ENCODE results near the gene FAM222B. TPM values are rescaled to one million over a fixed set of nuclear protein-coding genes. Genes with fewer than 3 reads are reported as not detected.
A peak's percentile ranks its signal among the peaks of the same experiment; 100 is the strongest.

FAM222B gene
- total and polyA plus RNA-seq, 4 donors: 2.8 to 5.4 (median 4.1) TPM

DNA sequence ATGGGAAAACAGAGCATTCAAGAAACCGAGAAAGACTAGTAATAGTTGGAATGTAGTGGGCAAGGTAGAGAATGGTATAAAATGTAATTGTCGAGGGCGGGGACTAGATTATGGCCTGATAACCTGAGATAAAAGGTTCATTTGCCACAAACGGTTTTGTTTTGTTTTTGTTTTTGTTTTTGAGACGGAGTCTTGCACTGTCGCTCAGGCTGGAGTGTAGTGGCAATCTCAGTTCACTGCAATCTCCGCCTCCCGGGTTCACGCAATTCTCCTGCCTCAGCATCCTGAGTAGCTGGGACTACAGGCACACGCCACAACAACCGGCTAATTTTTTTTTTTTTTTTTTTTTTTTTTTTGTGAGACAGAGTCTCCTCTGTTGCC, 112.7 kb downstream of the FAM222B start:
- Histone ChIP-seq H3K9ac (ENCODE audit: low read depth in 1 of 2, low read length in 2 of 2) (no peak overlapping the region), H3K36me3 (ENCODE audit: control insufficient read depth in 4 of 4, insufficient read depth in 3 of 4, low read depth in 1 of 4, low read length in 3 of 4) (no peaks in the 10 kb centered on the region), H3K4me1 (ENCODE audit: control insufficient read depth in 4 of 4, insufficient read depth in 4 of 4, low read length in 3 of 4) (peaks cover 0 to 30% (median 18%) of the 10 kb centered on the region in 4 donors), H3K27me3 (ENCODE audit: control insufficient read depth in 4 of 4, insufficient read depth in 4 of 4, low read length in 3 of 4) (no peaks in the 10 kb centered on the region), H3K27ac (ENCODE audit: low read depth in 1 of 2, low read length in 2 of 2) (no peak overlapping the region), H3K4me3 (ENCODE audit: low read depth in 1 of 3, low read length in 3 of 3) (no peak overlapping the region), H3K9me3 (ENCODE audit: control insufficient read depth in 4 of 4, low read length in 3 of 4) (no peaks in the 10 kb centered on the region)
- WGBS: 86% methylated on average over 11 of the region's 11 CpGs
- DNase-seq (ENCODE audit: low spot score): no peak
- no peak for TF ChIP-seq RXRA (IDR thresholded peaks at IDR 0.05)
- TF ChIP-seq NR2F2 (IDR thresholded peaks at IDR 0.05): no peak
- no peak for TF ChIP-seq TAF1 (conservative IDR thresholded peaks at IDR 0.05)
- TF ChIP-seq, protein P1, sequence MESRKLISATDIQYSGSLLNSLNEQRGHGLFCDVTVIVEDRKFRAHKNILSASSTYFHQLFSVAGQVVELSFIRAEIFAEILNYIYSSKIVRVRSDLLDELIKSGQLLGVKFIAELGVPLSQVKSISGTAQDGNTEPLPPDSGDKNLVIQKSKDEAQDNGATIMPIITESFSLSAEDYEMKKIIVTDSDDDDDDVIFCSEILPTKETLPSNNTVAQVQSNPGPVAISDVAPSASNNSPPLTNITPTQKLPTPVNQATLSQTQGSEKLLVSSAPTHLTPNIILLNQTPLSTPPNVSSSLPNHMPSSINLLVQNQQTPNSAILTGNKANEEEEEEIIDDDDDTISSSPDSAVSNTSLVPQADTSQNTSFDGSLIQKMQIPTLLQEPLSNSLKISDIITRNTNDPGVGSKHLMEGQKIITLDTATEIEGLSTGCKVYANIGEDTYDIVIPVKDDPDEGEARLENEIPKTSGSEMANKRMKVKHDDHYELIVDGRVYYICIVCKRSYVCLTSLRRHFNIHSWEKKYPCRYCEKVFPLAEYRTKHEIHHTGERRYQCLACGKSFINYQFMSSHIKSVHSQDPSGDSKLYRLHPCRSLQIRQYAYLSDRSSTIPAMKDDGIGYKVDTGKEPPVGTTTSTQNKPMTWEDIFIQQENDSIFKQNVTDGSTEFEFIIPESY (IDR thresholded peaks at IDR 0.05): no peak
- no peak for TF ChIP-seq HNF4G (IDR thresholded peaks at IDR 0.05)
- TF ChIP-seq, protein P2, sequence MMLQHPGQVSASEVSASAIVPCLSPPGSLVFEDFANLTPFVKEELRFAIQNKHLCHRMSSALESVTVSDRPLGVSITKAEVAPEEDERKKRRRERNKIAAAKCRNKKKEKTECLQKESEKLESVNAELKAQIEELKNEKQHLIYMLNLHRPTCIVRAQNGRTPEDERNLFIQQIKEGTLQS (IDR thresholded peaks at IDR 0.05): no peak
- TF ChIP-seq SP1 (IDR thresholded peaks at IDR 0.05): no peak
- no peak for TF ChIP-seq JUND (IDR thresholded peaks at IDR 0.05)
- no peak for TF ChIP-seq YY1 (IDR thresholded peaks at IDR 0.05)
- TF ChIP-seq FOXA2 (IDR thresholded peaks at IDR 0.05): no peak
- TF ChIP-seq FOXA1 (IDR thresholded peaks at IDR 0.05): no peak
- TF ChIP-seq, protein P3, sequence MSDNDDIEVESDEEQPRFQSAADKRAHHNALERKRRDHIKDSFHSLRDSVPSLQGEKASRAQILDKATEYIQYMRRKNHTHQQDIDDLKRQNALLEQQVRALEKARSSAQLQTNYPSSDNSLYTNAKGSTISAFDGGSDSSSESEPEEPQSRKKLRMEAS (IDR thresholded peaks at IDR 0.05): no peak

DNA sequence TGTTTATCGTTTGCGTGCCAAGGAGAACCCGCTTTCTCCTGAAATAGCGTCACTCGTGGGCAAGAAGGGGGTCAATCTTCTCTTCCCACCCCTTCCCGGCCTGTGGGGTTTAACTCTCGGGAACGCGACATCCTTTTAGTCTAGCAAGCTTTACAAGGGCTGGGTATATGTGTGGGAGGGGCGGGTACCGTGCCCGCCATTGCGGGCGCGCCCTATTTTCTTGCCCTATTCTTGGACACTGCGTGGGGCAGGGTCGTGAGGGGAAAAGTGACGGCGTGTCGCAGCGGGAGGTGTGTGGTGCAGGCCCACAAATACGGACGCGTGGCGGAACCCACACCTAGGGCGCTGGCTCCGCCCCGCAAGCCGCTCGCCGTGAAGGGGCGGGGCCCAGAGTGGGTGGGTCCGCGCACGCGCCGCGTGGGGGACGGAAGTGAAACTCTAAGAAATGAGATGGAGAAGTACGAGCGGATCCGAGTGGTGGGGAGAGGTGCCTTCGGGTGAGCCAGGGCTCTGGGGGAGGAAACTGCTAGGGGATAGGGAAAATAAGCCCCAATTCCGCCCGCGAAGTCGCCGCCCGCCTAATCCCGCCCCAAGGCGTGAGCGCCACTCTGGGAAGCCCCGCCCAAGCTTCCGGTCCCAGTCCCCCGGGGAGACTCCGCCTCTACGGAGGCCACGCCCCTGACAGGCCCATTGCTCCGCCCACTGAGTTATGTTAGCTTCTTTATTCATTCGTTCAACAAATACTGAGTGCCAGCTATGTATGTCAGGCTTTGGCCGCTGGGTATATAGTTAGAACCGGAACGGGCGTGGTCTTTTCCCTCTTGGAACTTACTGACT, 114.0 kb downstream of the FAM222B start, which contains the start of gene NEK8:
NEK8 (plus strand) TSS at position 425 of the 837 bp plus-strand sequence; CDS start at position 451, 26 bp downstream.
- peak within 1 kb of the TSS; percentile 79 to 92 for H3K9ac ChIP-seq (ENCODE audit: low read depth in 1 of 2, low read length in 2 of 2)

More for the DNA sequence above, 114.0 kb downstream of the FAM222B start, which contains the start of gene NEK8:
- Histone ChIP-seq H3K27ac (ENCODE audit: low read depth in 1 of 2, low read length in 2 of 2) (peak within 1 kb of the TSS; percentile 97 to 99), H3K36me3 (ENCODE audit: control insufficient read depth in 4 of 4, insufficient read depth in 3 of 4, low read depth in 1 of 4, low read length in 3 of 4) (peaks cover 3 to 10% (median 7%) of the 10 kb centered on the region in 4 donors), H3K4me3 (ENCODE audit: low read depth in 1 of 3, low read length in 3 of 3) (peak within 1 kb of the TSS; percentile 59 to 70 (median 61)), H3K4me1 (ENCODE audit: control insufficient read depth in 4 of 4, insufficient read depth in 4 of 4, low read length in 3 of 4) (peaks cover 0 to 32% (median 19%) of the 10 kb centered on the region in 4 donors), H3K9me3 (ENCODE audit: control insufficient read depth in 4 of 4, low read length in 3 of 4) (no peaks in the 10 kb centered on the region), H3K27me3 (ENCODE audit: control insufficient read depth in 4 of 4, insufficient read depth in 4 of 4, low read length in 3 of 4) (no peaks in the 10 kb centered on the region)
- DNase-seq (ENCODE audit: low spot score): peak; percentile 99
- under 1% methylated on average over 64 of the region's 64 CpGs for WGBS
- TF ChIP-seq, protein P2 (IDR thresholded peaks at IDR 0.05): no peak
- TF ChIP-seq, protein P1 (IDR thresholded peaks at IDR 0.05): peak; percentile 52
- TF ChIP-seq FOXA1 (IDR thresholded peaks at IDR 0.05) (no peak), FOXA2 (IDR thresholded peaks at IDR 0.05) (no peak), JUND (IDR thresholded peaks at IDR 0.05) (no peak), HNF4A (conservative IDR thresholded peaks at IDR 0.05) (no peak), SP1 (IDR thresholded peaks at IDR 0.05) (peak; percentile 61), TAF1 (conservative IDR thresholded peaks at IDR 0.05) (no peak), NR2F2 (IDR thresholded peaks at IDR 0.05) (no peak), HNF4G (IDR thresholded peaks at IDR 0.05) (no peak), GABPA (IDR thresholded peaks at IDR 0.05 in 1 of 2, conservative IDR thresholded peaks at IDR 0.05 in 1 of 2) (peak; percentile 61 to 87), EGR1 (IDR thresholded peaks at IDR 0.05; ENCODE audit: low read depth in 2 of 2) (no peak), RXRA (IDR thresholded peaks at IDR 0.05) (no peak), YY1 (IDR thresholded peaks at IDR 0.05) (peak; percentile 59), RAD21 (IDR thresholded peaks at IDR 0.05) (peak; percentile 10 to 15)
- TF ChIP-seq, protein P4, sequence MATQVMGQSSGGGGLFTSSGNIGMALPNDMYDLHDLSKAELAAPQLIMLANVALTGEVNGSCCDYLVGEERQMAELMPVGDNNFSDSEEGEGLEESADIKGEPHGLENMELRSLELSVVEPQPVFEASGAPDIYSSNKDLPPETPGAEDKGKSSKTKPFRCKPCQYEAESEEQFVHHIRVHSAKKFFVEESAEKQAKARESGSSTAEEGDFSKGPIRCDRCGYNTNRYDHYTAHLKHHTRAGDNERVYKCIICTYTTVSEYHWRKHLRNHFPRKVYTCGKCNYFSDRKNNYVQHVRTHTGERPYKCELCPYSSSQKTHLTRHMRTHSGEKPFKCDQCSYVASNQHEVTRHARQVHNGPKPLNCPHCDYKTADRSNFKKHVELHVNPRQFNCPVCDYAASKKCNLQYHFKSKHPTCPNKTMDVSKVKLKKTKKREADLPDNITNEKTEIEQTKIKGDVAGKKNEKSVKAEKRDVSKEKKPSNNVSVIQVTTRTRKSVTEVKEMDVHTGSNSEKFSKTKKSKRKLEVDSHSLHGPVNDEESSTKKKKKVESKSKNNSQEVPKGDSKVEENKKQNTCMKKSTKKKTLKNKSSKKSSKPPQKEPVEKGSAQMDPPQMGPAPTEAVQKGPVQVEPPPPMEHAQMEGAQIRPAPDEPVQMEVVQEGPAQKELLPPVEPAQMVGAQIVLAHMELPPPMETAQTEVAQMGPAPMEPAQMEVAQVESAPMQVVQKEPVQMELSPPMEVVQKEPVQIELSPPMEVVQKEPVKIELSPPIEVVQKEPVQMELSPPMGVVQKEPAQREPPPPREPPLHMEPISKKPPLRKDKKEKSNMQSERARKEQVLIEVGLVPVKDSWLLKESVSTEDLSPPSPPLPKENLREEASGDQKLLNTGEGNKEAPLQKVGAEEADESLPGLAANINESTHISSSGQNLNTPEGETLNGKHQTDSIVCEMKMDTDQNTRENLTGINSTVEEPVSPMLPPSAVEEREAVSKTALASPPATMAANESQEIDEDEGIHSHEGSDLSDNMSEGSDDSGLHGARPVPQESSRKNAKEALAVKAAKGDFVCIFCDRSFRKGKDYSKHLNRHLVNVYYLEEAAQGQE (IDR thresholded peaks at IDR 0.05): peak; percentile 16
- TF ChIP-seq, protein P3 (IDR thresholded peaks at IDR 0.05): peak; percentile 53
- TF ChIP-seq, protein P5, sequence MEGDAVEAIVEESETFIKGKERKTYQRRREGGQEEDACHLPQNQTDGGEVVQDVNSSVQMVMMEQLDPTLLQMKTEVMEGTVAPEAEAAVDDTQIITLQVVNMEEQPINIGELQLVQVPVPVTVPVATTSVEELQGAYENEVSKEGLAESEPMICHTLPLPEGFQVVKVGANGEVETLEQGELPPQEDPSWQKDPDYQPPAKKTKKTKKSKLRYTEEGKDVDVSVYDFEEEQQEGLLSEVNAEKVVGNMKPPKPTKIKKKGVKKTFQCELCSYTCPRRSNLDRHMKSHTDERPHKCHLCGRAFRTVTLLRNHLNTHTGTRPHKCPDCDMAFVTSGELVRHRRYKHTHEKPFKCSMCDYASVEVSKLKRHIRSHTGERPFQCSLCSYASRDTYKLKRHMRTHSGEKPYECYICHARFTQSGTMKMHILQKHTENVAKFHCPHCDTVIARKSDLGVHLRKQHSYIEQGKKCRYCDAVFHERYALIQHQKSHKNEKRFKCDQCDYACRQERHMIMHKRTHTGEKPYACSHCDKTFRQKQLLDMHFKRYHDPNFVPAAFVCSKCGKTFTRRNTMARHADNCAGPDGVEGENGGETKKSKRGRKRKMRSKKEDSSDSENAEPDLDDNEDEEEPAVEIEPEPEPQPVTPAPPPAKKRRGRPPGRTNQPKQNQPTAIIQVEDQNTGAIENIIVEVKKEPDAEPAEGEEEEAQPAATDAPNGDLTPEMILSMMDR (IDR thresholded peaks at IDR 0.05; ENCODE audit: low read depth, low read length, missing input control): no peak

Measured in liver (tissue), 9 donors.